Activated CD8-positive, alpha-beta T cell treated with anti-CD3 and anti-CD28 coated beads for 36 hours (primary cell): ENCODE results near the gene BMP8B. TPM values are rescaled to one million over a fixed set of nuclear protein-coding genes. Genes with fewer than 3 reads are reported as not detected.
"Not testable (repeated sequence)": the region's sequence is repeated elsewhere in the genome, so short reads cannot be mapped to it uniquely, and the experiment has no call there.

Experiments
- ATAC-seq: fragments of 200-7000 bp; cut with Tn5 transposase; one replicate; pipeline ENCODE4 v1.10.0; 2021; ENCODE audit warnings: mild to moderate bottlenecking, moderate library complexity
- CTCF ChIA-PET: fragments of 350-600 bp; sonication (Branson Sonifier 250); formaldehyde crosslinking; loops from one replicate; lab custom pipeline; 2021; ENCODE audit warnings: antibody characterized with exemption; lab: Charles Lee
- POLR2A ChIA-PET: fragments of 350-600 bp; sonication (Branson Sonifier 250); formaldehyde crosslinking; loops from one replicate; lab custom pipeline; 2021; ENCODE audit warnings: antibody characterized with exemption; lab: Charles Lee
- DNase-seq: peaks from one replicate; pipeline ENCODE4 v3.0.0-alpha.2; 2020
- H3K27ac Mint-ChIP-seq: one replicate; pipeline ENCODE4 v1.8.0; 2021; ENCODE audit warnings: mild to moderate bottlenecking, mixed read lengths
- H3K27me3 Mint-ChIP-seq: one replicate; pipeline ENCODE4 v1.8.0; 2021; ENCODE audit warnings: mixed read lengths
- H3K36me3 Mint-ChIP-seq: one replicate; pipeline ENCODE4 v1.8.0; 2021; ENCODE audit warnings: low read depth, mixed read lengths
- H3K4me1 Mint-ChIP-seq: one replicate; pipeline ENCODE4 v1.8.0; 2021; ENCODE audit warnings: low read depth, mixed read lengths
- H3K4me3 Mint-ChIP-seq: one replicate; pipeline ENCODE4 v1.8.0; 2021; ENCODE audit warnings: mild to moderate bottlenecking, moderate library complexity, mixed read lengths
- H3K9me3 Mint-ChIP-seq: one replicate; pipeline ENCODE4 v1.8.0; 2021; ENCODE audit warnings: mixed read lengths
- CTCF ChIP-seq: fragments of 200-600 bp; IDR thresholded peaks from one replicate; pipeline ENCODE4 v1.8.0; 2022; ENCODE audit warnings: antibody characterized with exemption, mild to moderate bottlenecking
- intact Hi-C: fragments of 100-400 bp; cut with micrococcal nuclease; formaldehyde crosslinking; loops from one replicate; pipeline ENCODE4 v1.10.0; 2022
- total RNA-seq, 2 experiments: library from RNA; stranded (reverse); gene quantifications; one replicate each; pipeline ENCODE4 v1.2.3, GENCODE V29; 2021

Gene BMP8B
- total RNA-seq, 2 experiments from 2014 or later: 0.36 to 0.51 TPM

- intact Hi-C loops: no loop called here
- H3K27me3 Mint-ChIP-seq: peaks cover 2% of the 10 kb centered on the region
- no peak overlapping the region for H3K4me3 Mint-ChIP-seq
- TF ChIP-seq CTCF: no peak
- no peaks in the 10 kb centered on the region for H3K9me3 Mint-ChIP-seq
- ChIA-PET CTCF (no interaction called here), POLR2A (interaction anchor here (0.6 kb wide), 1 partner anchor 676 kb away, joined by 3 read pairs; no protein-coding TSS in a partner anchor)
- no peaks in the 10 kb centered on the region for H3K4me1 Mint-ChIP-seq
- H3K27ac Mint-ChIP-seq: no peak overlapping the region
- ATAC-seq: no peak
- DNase-seq: no peak
- no peaks in the 10 kb centered on the region for H3K36me3 Mint-ChIP-seq
Observed at GRCh38 chr1:39779821-39780220, 8.8 kb downstream of the BMP8B start.

- intact Hi-C loops: no loop called here
- Mint-ChIP-seq H3K4me3 (no peak overlapping the region), H3K27ac (no peak overlapping the region), H3K36me3 (no peaks in the 10 kb centered on the region), H3K4me1 (no peaks in the 10 kb centered on the region), H3K9me3 (no peaks in the 10 kb centered on the region), H3K27me3 (peaks cover 2% of the 10 kb centered on the region)
- DNase-seq (no peak), ATAC-seq (no peak)
- CTCF ChIA-PET: no interaction called here
- POLR2A ChIA-PET: no interaction called here
- no peak for TF ChIP-seq CTCF
Observed at GRCh38 chr1:39779137-39779536, 9.5 kb downstream of the BMP8B start.

GRCh38 chr1:39778463-39779099 lies 10.1 kb downstream of the BMP8B start:
- CTCF ChIA-PET, ATAC-seq, H3K27me3 Mint-ChIP-seq, POLR2A ChIA-PET, H3K36me3 Mint-ChIP-seq, H3K4me3 Mint-ChIP-seq, intact Hi-C loops, H3K27ac Mint-ChIP-seq, DNase-seq, H3K9me3 Mint-ChIP-seq, H3K4me1 Mint-ChIP-seq: not testable (repeated sequence)

GRCh38 chr1:39777896-39778295 lies 10.8 kb downstream of the BMP8B start:
- H3K4me1 Mint-ChIP-seq, H3K9me3 Mint-ChIP-seq, H3K4me3 Mint-ChIP-seq, H3K27ac Mint-ChIP-seq, CTCF ChIA-PET, DNase-seq, H3K27me3 Mint-ChIP-seq, POLR2A ChIA-PET, intact Hi-C loops, H3K36me3 Mint-ChIP-seq, ATAC-seq: not testable (repeated sequence)

DNA sequence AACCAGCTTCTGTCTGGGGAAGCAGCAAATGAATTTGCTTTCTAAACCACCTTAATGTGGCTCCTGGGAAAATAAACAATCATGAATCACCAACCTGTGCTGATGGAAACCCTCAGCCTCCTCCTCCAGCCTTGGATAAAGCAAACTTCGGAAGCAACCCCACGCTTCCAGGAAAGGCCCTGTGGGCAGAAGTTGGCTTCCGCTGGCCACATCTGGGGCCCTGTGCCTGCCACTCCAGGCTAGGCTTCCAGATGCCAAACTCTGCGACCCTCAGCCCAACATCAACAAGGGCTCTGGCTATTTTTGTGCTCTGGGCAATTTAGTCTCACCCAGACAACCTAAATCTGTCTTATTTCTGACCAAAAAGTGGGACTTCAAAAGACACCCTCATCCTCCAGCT lies 11.4 kb downstream of the BMP8B start:
- Mint-ChIP-seq H3K27ac (no peak overlapping the region), H3K4me1 (no peaks in the 10 kb centered on the region), H3K9me3 (no peaks in the 10 kb centered on the region), H3K27me3 (peaks cover 2% of the 10 kb centered on the region), H3K4me3 (no peak overlapping the region), H3K36me3 (no peaks in the 10 kb centered on the region)
- intact Hi-C loops: no loop called here
- CTCF ChIA-PET: no interaction called here
- TF ChIP-seq CTCF: no peak
- ATAC-seq (no peak), DNase-seq (no peak)
- POLR2A ChIA-PET: no interaction called here

GRCh38 chr1:39776886-39777285 lies 11.8 kb downstream of the BMP8B start:
- no peak for ATAC-seq
- intact Hi-C loops: no loop called here
- no peak overlapping the region for H3K4me3 Mint-ChIP-seq
- peaks cover 2% of the 10 kb centered on the region for H3K27me3 Mint-ChIP-seq
- H3K4me1 Mint-ChIP-seq: no peaks in the 10 kb centered on the region
- no peak overlapping the region for H3K27ac Mint-ChIP-seq
- DNase-seq: no peak
- no peaks in the 10 kb centered on the region for H3K9me3 Mint-ChIP-seq
- no peak for TF ChIP-seq CTCF
- ChIA-PET CTCF (no interaction called here), POLR2A (no interaction called here)
- no peaks in the 10 kb centered on the region for H3K36me3 Mint-ChIP-seq
